Neuronal stem cell (in vitro differentiated cells): ENCODE measurements around the gene ATRX.
"Not testable (repeated sequence)": the region's sequence is repeated elsewhere in the genome, so short reads cannot be mapped to it uniquely, and the experiment has no call there.

Experiments
- DNase-seq: peaks from one replicate; pipeline ENCODE4 v3.0.0-alpha.2; 2013; ENCODE audit warnings: low spot score
- H2AFZ ChIP-seq: one replicate; pipeline ENCODE4 v1.6.1; 2013; ENCODE audit warnings: mild to moderate bottlenecking, low read length, inconsistent platforms
- H2AK5ac ChIP-seq: 2 replicates; pipeline ENCODE4 v1.6.1; 2013; ENCODE audit warnings: low read depth, mild to moderate bottlenecking, inconsistent platforms, low read length, moderate library complexity, mixed read lengths
- H2BK120ac ChIP-seq: 2 replicates; pipeline ENCODE4 v1.6.1; 2013; ENCODE audit warnings: low read depth, mild to moderate bottlenecking, inconsistent platforms, low read length, moderate library complexity, mixed read lengths
- H2BK12ac ChIP-seq: one replicate; pipeline ENCODE4 v1.6.1; 2013; ENCODE audit warnings: low read length, inconsistent platforms
- H2BK15ac ChIP-seq: 2 replicates; pipeline ENCODE4 v1.6.1; 2013; ENCODE audit warnings: mild to moderate bottlenecking, low read length, inconsistent platforms, mixed read lengths
- H2BK5ac ChIP-seq: one replicate; pipeline ENCODE4 v1.6.1; 2013; ENCODE audit warnings: inconsistent platforms, mild to moderate bottlenecking, low read length, moderate library complexity
- H3K14ac ChIP-seq: one replicate; pipeline ENCODE4 v1.6.1; 2013; ENCODE audit warnings: low read length, inconsistent platforms
- H3K18ac ChIP-seq: 2 replicates; pipeline ENCODE4 v1.6.1; 2013; ENCODE audit warnings: low read length, inconsistent platforms
- H3K23ac ChIP-seq: 2 replicates; pipeline ENCODE4 v1.6.1; 2013; ENCODE audit warnings: low read depth, mild to moderate bottlenecking, mixed read lengths, low read length, inconsistent platforms; ENCODE audit not compliant: poor library complexity
- H3K27ac ChIP-seq: replicated peaks from 3 replicates; pipeline ENCODE4 v1.5.1; 2013; ENCODE audit warnings: low read length, inconsistent platforms
- H3K27me3 ChIP-seq, 3 experiments: 2 replicates each; pipeline ENCODE4 v1.6.1; 2013; ENCODE audit warnings: low read length in 3 of 3, mild to moderate bottlenecking in 2 of 3, inconsistent platforms in 1 of 3, low read depth in 1 of 3, mixed read lengths in 1 of 3, moderate library complexity in 1 of 3; ENCODE audit not compliant: control insufficient read depth in 3 of 3, insufficient read depth in 3 of 3
- H3K36me3 ChIP-seq, 2 donors: replicated peaks in 1 of 2; 2 replicates each; pipeline ENCODE4 v1.6.1; 2013; ENCODE audit warnings: low read length in 2 of 2; ENCODE audit not compliant: control insufficient read depth in 2 of 2, insufficient read depth in 2 of 2
- H3K4ac ChIP-seq: 2 replicates; pipeline ENCODE4 v1.6.1; 2013; ENCODE audit warnings: inconsistent platforms, mild to moderate bottlenecking, low read length, moderate library complexity
- H3K4me1 ChIP-seq, 2 donors: 1 replicate in 1 of 2; 2 replicates in 1 of 2; pipeline ENCODE4 v1.6.1; 2013; ENCODE audit warnings: low read length in 2 of 2, low read depth in 1 of 2; ENCODE audit not compliant: control insufficient read depth in 2 of 2, insufficient read depth in 1 of 2
- H3K4me2 ChIP-seq: one replicate; pipeline ENCODE4 v1.6.1; 2013; ENCODE audit warnings: mild to moderate bottlenecking, low read length, inconsistent platforms; ENCODE audit not compliant: insufficient read depth, poor library complexity, severe bottlenecking
- H3K4me3 ChIP-seq, 2 donors: 2 replicates each; pipeline ENCODE4 v1.5.1; 2013; ENCODE audit warnings: low read length in 2 of 2, mild to moderate bottlenecking in 2 of 2, inconsistent platforms in 1 of 2, moderate library complexity in 1 of 2
- H3K79me1 ChIP-seq: one replicate; pipeline ENCODE4 v1.6.1; 2013; ENCODE audit warnings: low read depth, mild to moderate bottlenecking, inconsistent platforms, low read length, moderate library complexity
- H3K9ac ChIP-seq: one replicate; pipeline ENCODE4 v1.6.1; 2013; ENCODE audit warnings: mild to moderate bottlenecking, low read depth, low read length, inconsistent platforms; ENCODE audit not compliant: poor library complexity
- H3K9me3 ChIP-seq, 2 donors: replicated peaks in 1 of 2; 2 replicates each; pipeline versions ENCODE3 to v1.6.1; 2013; ENCODE audit warnings: low read length in 2 of 2, mild to moderate bottlenecking in 2 of 2, inconsistent platforms in 1 of 2, low read depth in 1 of 2, mixed read lengths in 1 of 2, moderate library complexity in 1 of 2; ENCODE audit not compliant: control insufficient read depth in 2 of 2, insufficient read depth in 1 of 2
- H4K8ac ChIP-seq: one replicate; pipeline ENCODE4 v1.6.1; 2013; ENCODE audit warnings: low read depth, mild to moderate bottlenecking, inconsistent platforms, low read length, moderate library complexity
- H4K91ac ChIP-seq: one replicate; pipeline ENCODE4 v1.6.1; 2013; ENCODE audit warnings: low read length, low read depth, mild to moderate bottlenecking, inconsistent platforms; ENCODE audit not compliant: poor library complexity
- WGBS, 2 donors: extraction: QIAGEN DNeasy Blood & Tissue Kit; methylation state at CpG; one replicate each; pipeline ENCODE4 v1.1.7; 2013; ENCODE audit warnings: missing lambda C conversion rate in 2 of 2, mixed read lengths in 1 of 2; ENCODE audit not compliant: insufficient read length in 2 of 2, insufficient replicate concordance in 1 of 2; ENCODE audit errors: extremely low coverage in 2 of 2; 5-methylcytosine and 5-hydroxymethylcytosine counted together

Gene ATRX

GRCh38 chrX:77510007-77510406, 276.0 kb downstream of the ATRX start:
- Histone ChIP-seq H3K36me3 (peaks cover 0 to 64% of the 10 kb centered on the region in 2 donors), H3K4me3 (no peak overlapping the region), H3K27ac (no peak overlapping the region), H2AK5ac (no peak overlapping the region), H2BK5ac (no peak overlapping the region), H3K18ac (no peak overlapping the region), H3K4ac (no peak overlapping the region), H3K27me3 (no peaks in the 10 kb centered on the region), H4K91ac (no peak overlapping the region), H2BK15ac (no peak overlapping the region), H3K4me2 (no peak overlapping the region), H2BK120ac (no peak overlapping the region), H2AFZ (no peak overlapping the region), H3K4me1 (no peaks in the 10 kb centered on the region), H3K9me3 (peaks cover 0 to 10% of the 10 kb centered on the region in 2 donors), H3K9ac (no peak overlapping the region), H3K79me1 (no peaks in the 10 kb centered on the region), H3K14ac (no peak overlapping the region), H3K23ac (no peak overlapping the region), H4K8ac (no peak overlapping the region), H2BK12ac (no peak overlapping the region)
- DNase-seq: no peak
- no CpG with 5 or more reads among the region's 1 CpG for WGBS, 2 donors

- H2BK15ac ChIP-seq: no peak overlapping the region
- no peak overlapping the region for H3K4me3 ChIP-seq
- no peak overlapping the region for H3K14ac ChIP-seq
- H3K9ac ChIP-seq: no peak overlapping the region
- no peak overlapping the region for H2BK5ac ChIP-seq
- H2BK12ac ChIP-seq: no peak overlapping the region
- no peak overlapping the region for H3K4ac ChIP-seq
- no peak for DNase-seq
- H3K4me1 ChIP-seq: no peaks in the 10 kb centered on the region
- no peak overlapping the region for H3K4me2 ChIP-seq
- H3K36me3 ChIP-seq: peaks cover 0 to 38% of the 10 kb centered on the region in 2 donors
- H2AK5ac ChIP-seq: no peak overlapping the region
- no peaks in the 10 kb centered on the region for H3K79me1 ChIP-seq
- H3K18ac ChIP-seq: no peak overlapping the region
- H2AFZ ChIP-seq: no peak overlapping the region
- no peak overlapping the region for H3K27ac ChIP-seq
- no peak overlapping the region for H2BK120ac ChIP-seq
- no peak overlapping the region for H3K23ac ChIP-seq
- no CpG with 5 or more reads among the region's 2 CpGs for WGBS, 2 donors
- H3K27me3 ChIP-seq: no peaks in the 10 kb centered on the region
- H4K8ac ChIP-seq: no peak overlapping the region
- no peaks in the 10 kb centered on the region for H3K9me3 ChIP-seq
- H4K91ac ChIP-seq: no peak overlapping the region
Observed at GRCh38 chrX:77505227-77505626, 280.8 kb downstream of the ATRX start.

- H4K91ac ChIP-seq: no peak overlapping the region
- no peaks in the 10 kb centered on the region for H3K9me3 ChIP-seq
- H3K4me2 ChIP-seq: no peak overlapping the region
- H3K27me3 ChIP-seq: no peaks in the 10 kb centered on the region
- no peak for DNase-seq
- H2BK120ac ChIP-seq: no peak overlapping the region
- H3K4me3 ChIP-seq: no peak overlapping the region
- no peak overlapping the region for H3K18ac ChIP-seq
- no peak overlapping the region for H3K4ac ChIP-seq
- no peak overlapping the region for H2AK5ac ChIP-seq
- H3K14ac ChIP-seq: no peak overlapping the region
- no peak overlapping the region for H3K9ac ChIP-seq
- H3K27ac ChIP-seq: no peak overlapping the region
- no peak overlapping the region for H2BK5ac ChIP-seq
- no peak overlapping the region for H2BK12ac ChIP-seq
- no peak overlapping the region for H2BK15ac ChIP-seq
- H3K23ac ChIP-seq: no peak overlapping the region
- H3K36me3 ChIP-seq: peaks cover 0 to 18% of the 10 kb centered on the region in 2 donors
- no peak overlapping the region for H2AFZ ChIP-seq
- H4K8ac ChIP-seq: no peak overlapping the region
- no peaks in the 10 kb centered on the region for H3K79me1 ChIP-seq
- H3K4me1 ChIP-seq: no peaks in the 10 kb centered on the region
- WGBS, 2 donors: no CpG with 5 or more reads among the region's 2 CpGs
Observed at GRCh38 chrX:77502951-77503525, 283.0 kb downstream of the ATRX start.

- not testable (repeated sequence) for H2BK15ac ChIP-seq, H3K4me2 ChIP-seq, H2BK5ac ChIP-seq, H2BK12ac ChIP-seq, DNase-seq, H3K79me1 ChIP-seq, H2AK5ac ChIP-seq, H3K27me3 ChIP-seq, H3K14ac ChIP-seq, H3K4me1 ChIP-seq, H2BK120ac ChIP-seq, H3K9ac ChIP-seq, H3K18ac ChIP-seq, H4K8ac ChIP-seq, H3K27ac ChIP-seq, H3K4me3 ChIP-seq, H3K4ac ChIP-seq, H3K23ac ChIP-seq, H4K91ac ChIP-seq, H3K9me3 ChIP-seq, H3K36me3 ChIP-seq, H2AFZ ChIP-seq
- WGBS, 2 donors: no CpG with 5 or more reads among the region's 1 CpG
Observed at GRCh38 chrX:77500164-77500563, 285.9 kb downstream of the ATRX start.
